K562 (cell line): ENCODE data around the gene RPS19BP1. TPM values are rescaled to one million over a fixed set of nuclear protein-coding genes. Genes with fewer than 3 reads are reported as not detected.

Experiments
- CTBP1 ChIP-seq: fragments of 450-650 bp; IDR thresholded peaks from 2 replicates; pipeline ENCODE4 v1.6.1; 2016; ENCODE audit warnings: borderline replicate concordance
- FOXK2 ChIP-seq, 2 experiments: fragments of 450-650 bp; IDR thresholded peaks in 1 of 2; conservative IDR thresholded peaks in 1 of 2; 2 replicates each; pipeline ENCODE4 v1.6.1; 2016; ENCODE audit warnings: low read depth in 2 of 2, mild to moderate bottlenecking in 1 of 2
- KAT7 ChIP-seq: sonication (generic); formaldehyde crosslinking; IDR thresholded peaks from 2 replicates; pipeline ENCODE4 v1.8.0; 2022; ENCODE audit warnings: missing genetic modification reagents, mild to moderate bottlenecking, borderline replicate concordance
- MAZ ChIP-seq, 2 experiments: fragments of 450-650 bp in 1 of 2; sonication (generic) in 1 of 2; formaldehyde crosslinking; IDR thresholded peaks in 1 of 2; conservative IDR thresholded peaks in 1 of 2; 2 replicates each; pipeline versions ENCODE4 v1.4.0 to v1.5.0; 2020; ENCODE audit warnings: mild to moderate bottlenecking in 1 of 2, missing genetic modification reagents in 1 of 2
- NEUROD1 ChIP-seq: fragments of 150-350 bp; IDR thresholded peaks from 2 replicates; pipeline ENCODE4 v1.6.1; 2014; ENCODE audit warnings: borderline replicate concordance, low read length, low read depth; ENCODE audit not compliant: partially characterized antibody
- NR2C2 ChIP-seq, 2 experiments: fragments of 200-800 bp in 1 of 2; sonication (Bioruptor generic) in 1 of 2; sonication (generic) in 1 of 2; formaldehyde crosslinking in 1 of 2; IDR thresholded peaks; 2 replicates each; pipeline versions ENCODE4 v1.6.1 to v1.8.0; 2016 to 2022; ENCODE audit warnings: mild to moderate bottlenecking in 1 of 2, missing compliant biosample characterization in 1 of 2, missing genetic modification characterization in 1 of 2, missing genetic modification reagents in 1 of 2
- RBBP5 ChIP-seq: fragments of 200-600 bp; sonication (generic); IDR thresholded peaks from 2 replicates; pipeline ENCODE4 v1.6.1; 2012; ENCODE audit warnings: borderline replicate concordance, mild to moderate bottlenecking, low read length, control low read depth, inconsistent platforms; ENCODE audit not compliant: insufficient read depth, poor library complexity, severe bottlenecking
- SRSF7 ChIP-seq: fragments of 200-400 bp; formaldehyde crosslinking; optimal IDR thresholded peaks from 2 replicates; pipeline ENCODE3; 2017; ENCODE audit warnings: mild to moderate bottlenecking, low read depth, low read length
- TSC22D4 ChIP-seq: fragments of 450-650 bp; IDR thresholded peaks from 2 replicates; pipeline ENCODE4 v1.6.1; 2016; ENCODE audit warnings: missing genetic modification characterization, missing biosample characterization, control low read depth
- YY1 ChIP-seq, 3 experiments: IDR thresholded peaks; 2 replicates each; pipeline ENCODE4 v1.6.1; 2011; ENCODE audit warnings: low read length in 2 of 3, mild to moderate bottlenecking in 2 of 3, moderate library complexity in 2 of 3, borderline replicate concordance in 1 of 3, control low read depth in 1 of 3, low read depth in 1 of 3; ENCODE audit not compliant: insufficient read depth in 3 of 3, insufficient replicate concordance in 2 of 3, control insufficient read depth in 1 of 3, insufficient read length in 1 of 3; ENCODE audit errors: extremely low read depth in 1 of 3
- ZBTB40 ChIP-seq, 2 experiments: fragments of 450-650 bp in 1 of 2; sonication (generic) in 1 of 2; formaldehyde crosslinking in 1 of 2; IDR thresholded peaks; 2 replicates each; pipeline versions ENCODE4 v1.7.1 to v1.9.0; 2016 to 2022; ENCODE audit warnings: inconsistent platforms in 1 of 2, mild to moderate bottlenecking in 1 of 2, missing genetic modification reagents in 1 of 2
- polyA plus RNA-seq, 8 experiments: library from polyadenylated mRNA; depleted of rRNA in 4 of 8; stranded (reverse) in 5 of 8; unstranded in 3 of 8; fragments of >200 nt; fragmentation: Nextera tagmentation in 2 of 8; fragmentation: Illumina TruSeq in 1 of 8; extraction: Ambion mirVana in 2 of 8; extraction: Trizol in 1 of 8; gene quantifications; 2 replicates each; pipeline versions ENCODE4 v1.2.1 to v1.2.3, GENCODE V29; 2011 to 2014; ENCODE audit warnings: inconsistent platforms in 1 of 8, missing spikeins in 1 of 8
- total RNA-seq, 7 experiments: library from RNA; depleted of rRNA in 6 of 7; stranded (reverse); fragments of >200 nt in 6 of 7; fragmentation: Illumina TruSeq in 2 of 7; extraction: Trizol in 2 of 7; gene quantifications; 2 replicates each; pipeline versions ENCODE4 v1.2.1 to v1.2.3, GENCODE V29; 2011 to 2021; ENCODE audit warnings: low replicate concordance in 1 of 7
- TF ChIP-seq, protein P1 (sequence below), 2 experiments: IDR thresholded peaks; 2 replicates each; pipeline ENCODE4 v1.6.1; 2011; ENCODE audit warnings: borderline replicate concordance in 1 of 2, control low read depth in 1 of 2, low read depth in 1 of 2, low read length in 1 of 2, mild to moderate bottlenecking in 1 of 2, mixed read lengths in 1 of 2, moderate library complexity in 1 of 2; ENCODE audit not compliant: insufficient read depth in 1 of 2, insufficient read length in 1 of 2, poor library complexity in 1 of 2, severe bottlenecking in 1 of 2; ENCODE audit errors: extremely low read depth in 1 of 2

Gene RPS19BP1
- total and polyA plus RNA-seq, 9 of the 15 experiments (the other 6 are each of a cell fraction or from before 2014, with no cell fraction given), result 3.0 to 223 (median 84.3) TPM

GRCh38 chr22:39532215-39533073 lies at the start of gene RPS19BP1 (continued):
- TF ChIP-seq YY1 (IDR thresholded peaks at IDR 0.05; ENCODE audit: borderline replicate concordance in 1 of 3, control insufficient read depth in 1 of 3, extremely low read depth in 1 of 3, insufficient read depth in 3 of 3, insufficient read length in 1 of 3, insufficient replicate concordance in 2 of 3, low read depth in 1 of 3, low read length in 2 of 3) (peak; percentile 37 to 93 (median 90)), MAZ (CRISPR knock-in tag; conservative IDR thresholded peaks at IDR 0.05 in 1 of 2, IDR thresholded peaks at IDR 0.05 in 1 of 2) (peak; percentile 62 to 68; a peak in 3 of 4 replicates), KAT7 (peak; percentile 79; the same call in 1 of the 2 replicates), NR2C2 (CRISPR knock-in tag; IDR thresholded peaks at IDR 0.05) (no peak), NR2C2 (tag; IDR thresholded peaks at IDR 0.05) (peak; percentile 85), TSC22D4 (no peak), RBBP5 (peak; percentile 70), SRSF7 (no peak), ZBTB40 (IDR thresholded peaks at IDR 0.05) (peak; percentile 97), ZBTB40 (CRISPR knock-in tag; IDR thresholded peaks at IDR 0.05) (no peak), FOXK2 (conservative IDR thresholded peaks at IDR 0.05 in 1 of 2, IDR thresholded peaks at IDR 0.05 in 1 of 2; ENCODE audit: low read depth in 2 of 2) (peak; percentile 81 to 88), NEUROD1 (peak; percentile 34), CTBP1 (peak; percentile 17; the same call in 1 of the 2 replicates)
- TF ChIP-seq, protein P1, sequence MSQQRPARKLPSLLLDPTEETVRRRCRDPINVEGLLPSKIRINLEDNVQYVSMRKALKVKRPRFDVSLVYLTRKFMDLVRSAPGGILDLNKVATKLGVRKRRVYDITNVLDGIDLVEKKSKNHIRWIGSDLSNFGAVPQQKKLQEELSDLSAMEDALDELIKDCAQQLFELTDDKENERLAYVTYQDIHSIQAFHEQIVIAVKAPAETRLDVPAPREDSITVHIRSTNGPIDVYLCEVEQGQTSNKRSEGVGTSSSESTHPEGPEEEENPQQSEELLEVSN (IDR thresholded peaks at IDR 0.05; ENCODE audit: borderline replicate concordance in 1 of 2, extremely low read depth in 1 of 2, insufficient read depth in 1 of 2, insufficient read length in 1 of 2, low read depth in 1 of 2, low read length in 1 of 2, poor library complexity in 1 of 2, severe bottlenecking in 1 of 2), result peak; percentile 65 to 91
